ENCODE results near the gene IL27RA. TPM values are rescaled to one million over a fixed set of nuclear protein-coding genes. Genes with fewer than 3 reads are reported as not detected.

Gene IL27RA
- total RNA-seq, 1 donor from 2014 or later = 5.0 TPM

DNA sequence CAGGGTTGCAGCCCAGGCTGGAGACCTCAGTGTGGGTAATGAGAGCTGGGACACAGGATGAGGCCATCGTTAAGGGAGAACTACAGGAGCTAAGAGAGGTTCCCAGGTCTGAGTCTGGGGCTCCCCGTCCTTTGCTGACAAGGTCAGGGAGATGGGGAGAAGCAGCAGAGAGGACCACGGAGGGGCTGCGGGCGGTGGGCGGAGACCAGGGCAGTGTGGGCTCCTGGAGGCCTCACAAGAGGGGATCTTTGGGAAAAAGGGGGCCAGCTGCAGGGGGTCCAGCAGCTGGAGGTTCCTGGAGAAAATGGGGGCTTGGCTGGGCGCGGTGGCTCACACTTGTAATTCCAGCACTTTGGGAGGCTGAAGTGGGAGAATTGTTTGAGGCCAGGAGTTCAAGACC is 41.5 kb upstream of the IL27RA start:
- TF ChIP-seq, protein P1, sequence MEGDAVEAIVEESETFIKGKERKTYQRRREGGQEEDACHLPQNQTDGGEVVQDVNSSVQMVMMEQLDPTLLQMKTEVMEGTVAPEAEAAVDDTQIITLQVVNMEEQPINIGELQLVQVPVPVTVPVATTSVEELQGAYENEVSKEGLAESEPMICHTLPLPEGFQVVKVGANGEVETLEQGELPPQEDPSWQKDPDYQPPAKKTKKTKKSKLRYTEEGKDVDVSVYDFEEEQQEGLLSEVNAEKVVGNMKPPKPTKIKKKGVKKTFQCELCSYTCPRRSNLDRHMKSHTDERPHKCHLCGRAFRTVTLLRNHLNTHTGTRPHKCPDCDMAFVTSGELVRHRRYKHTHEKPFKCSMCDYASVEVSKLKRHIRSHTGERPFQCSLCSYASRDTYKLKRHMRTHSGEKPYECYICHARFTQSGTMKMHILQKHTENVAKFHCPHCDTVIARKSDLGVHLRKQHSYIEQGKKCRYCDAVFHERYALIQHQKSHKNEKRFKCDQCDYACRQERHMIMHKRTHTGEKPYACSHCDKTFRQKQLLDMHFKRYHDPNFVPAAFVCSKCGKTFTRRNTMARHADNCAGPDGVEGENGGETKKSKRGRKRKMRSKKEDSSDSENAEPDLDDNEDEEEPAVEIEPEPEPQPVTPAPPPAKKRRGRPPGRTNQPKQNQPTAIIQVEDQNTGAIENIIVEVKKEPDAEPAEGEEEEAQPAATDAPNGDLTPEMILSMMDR (conservative IDR thresholded peaks at IDR 0.05) = no peak
- DNase-seq (ENCODE audit: low read depth, low spot score) = no peak
- Mint-ChIP-seq H3K27me3 (ENCODE audit: low read depth) (no peaks in the 10 kb centered on the region), H3K4me3 (no peak overlapping the region), H3K27ac (ENCODE audit: unreplicated experiment) (no peak overlapping the region), H3K36me3 (ENCODE audit: low read depth) (peaks cover 7% of the 10 kb centered on the region), H3K4me1 (no peaks in the 10 kb centered on the region), H3K9me3 (no peaks in the 10 kb centered on the region)

DNA sequence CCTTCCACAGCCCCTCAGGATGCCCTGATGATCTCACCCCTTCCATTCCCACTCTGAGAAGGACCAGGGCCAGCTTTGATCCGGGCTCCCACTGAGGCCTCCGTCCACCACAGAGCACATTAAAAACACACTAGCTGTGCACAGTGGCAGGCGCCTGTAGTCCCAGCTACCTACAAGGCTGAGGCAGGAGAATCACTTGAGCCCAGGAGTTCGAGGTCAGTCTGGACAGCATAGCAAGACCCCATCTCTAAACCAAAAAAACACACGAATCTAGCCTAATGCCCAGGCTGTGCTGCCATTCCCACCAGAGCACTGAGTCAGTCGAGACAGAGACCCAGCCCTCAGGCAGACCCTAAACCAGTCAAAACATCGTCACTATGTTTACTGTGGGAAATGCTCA is 39.5 kb upstream of the IL27RA start:
- no peaks in the 10 kb centered on the region for H3K9me3 Mint-ChIP-seq
- H3K27ac Mint-ChIP-seq (ENCODE audit: unreplicated experiment) = no peak overlapping the region
- no peak for DNase-seq (ENCODE audit: low read depth, low spot score)
- no peaks in the 10 kb centered on the region for H3K27me3 Mint-ChIP-seq (ENCODE audit: low read depth)
- no peak overlapping the region for H3K4me3 Mint-ChIP-seq
- H3K4me1 Mint-ChIP-seq = no peaks in the 10 kb centered on the region
- peaks cover 7% of the 10 kb centered on the region for H3K36me3 Mint-ChIP-seq (ENCODE audit: low read depth)
- TF ChIP-seq, protein P1 (conservative IDR thresholded peaks at IDR 0.05) = no peak

DNA sequence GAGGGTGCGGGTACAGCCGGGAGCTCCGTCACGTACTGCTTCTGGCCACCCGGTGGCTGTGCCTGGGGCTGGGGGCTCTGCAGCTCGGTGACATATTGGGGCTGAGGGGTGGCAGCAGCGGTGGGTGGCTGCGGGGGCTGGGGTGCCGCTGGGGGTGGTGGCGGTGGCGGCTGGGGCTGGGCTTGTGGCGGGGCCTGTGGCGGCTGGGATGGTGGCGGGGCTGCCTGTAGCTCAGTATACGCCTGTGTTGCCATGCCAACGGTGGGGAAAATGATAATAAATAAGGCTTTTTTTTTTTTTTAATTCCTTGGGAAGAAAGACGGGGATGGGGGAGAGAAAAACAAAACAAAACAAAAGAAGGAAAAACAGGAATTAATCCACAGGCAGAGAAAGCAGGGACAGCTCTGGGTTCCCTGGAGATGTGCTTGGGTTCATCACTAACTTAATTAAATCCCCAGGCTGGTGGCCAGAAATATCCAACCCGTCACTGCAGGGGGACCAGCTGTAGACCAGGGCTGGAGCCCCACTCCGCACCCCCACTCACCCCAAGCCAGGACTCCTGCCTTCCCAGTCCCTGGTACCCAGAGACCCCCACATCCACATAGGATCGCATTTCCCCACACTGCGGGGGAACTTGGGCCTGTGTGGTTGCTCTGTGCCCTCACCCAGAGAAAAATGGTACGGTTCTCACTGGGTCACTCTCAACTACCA is 37.8 kb upstream of the IL27RA start:
- Mint-ChIP-seq H3K9me3 (peaks cover 1% of the 10 kb centered on the region), H3K4me1 (no peaks in the 10 kb centered on the region), H3K36me3 (ENCODE audit: low read depth) (peaks cover 11% of the 10 kb centered on the region), H3K27ac (ENCODE audit: unreplicated experiment) (no peak overlapping the region), H3K4me3 (no peak overlapping the region), H3K27me3 (ENCODE audit: low read depth) (no peaks in the 10 kb centered on the region)
- DNase-seq (ENCODE audit: low read depth, low spot score) = no peak
- TF ChIP-seq, protein P1 (conservative IDR thresholded peaks at IDR 0.05) = no peak

DNA sequence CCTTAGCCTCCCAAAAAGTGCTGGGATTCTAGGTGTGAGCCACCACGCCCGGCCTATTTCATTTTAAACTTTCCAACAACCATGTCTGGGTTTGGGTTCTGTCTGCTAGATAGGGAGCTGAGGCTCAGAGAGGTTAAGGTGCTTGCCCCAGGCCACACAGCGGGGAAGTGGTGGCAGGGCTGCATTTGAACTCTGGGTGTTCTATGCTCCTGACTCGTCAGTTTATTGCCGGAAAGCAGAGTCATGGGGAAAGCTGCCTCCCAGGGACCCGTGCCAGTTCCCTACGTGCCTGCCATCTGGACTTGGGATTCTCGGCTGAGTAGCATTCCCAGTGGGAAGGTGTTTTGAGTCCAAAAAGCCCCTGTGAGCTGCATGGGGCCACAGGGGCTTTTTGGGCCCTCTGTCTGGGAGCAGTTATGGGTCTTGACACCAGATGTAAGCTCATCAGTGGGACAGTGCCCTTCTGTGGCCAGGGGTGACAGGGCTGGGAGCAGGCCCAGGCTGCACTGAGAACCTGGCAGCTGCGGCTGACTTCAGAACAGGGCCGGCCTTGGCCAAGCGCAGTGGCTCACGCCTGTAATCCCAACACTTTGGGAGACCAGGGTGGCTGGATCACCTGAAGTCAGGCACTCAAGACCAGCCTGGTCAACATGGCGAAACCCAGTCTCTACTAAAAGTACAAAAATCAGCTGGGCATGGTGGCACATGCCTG is 36.4 kb upstream of the IL27RA start:
- Mint-ChIP-seq H3K27me3 (ENCODE audit: low read depth) (no peaks in the 10 kb centered on the region), H3K27ac (ENCODE audit: unreplicated experiment) (peak overlapping the region; percentile 27), H3K4me3 (no peak overlapping the region), H3K36me3 (ENCODE audit: low read depth) (peaks cover 11% of the 10 kb centered on the region), H3K4me1 (no peaks in the 10 kb centered on the region), H3K9me3 (peaks cover 5% of the 10 kb centered on the region)
- DNase-seq (ENCODE audit: low read depth, low spot score) = no peak
- TF ChIP-seq, protein P1 (conservative IDR thresholded peaks at IDR 0.05) = no peak

DNA sequence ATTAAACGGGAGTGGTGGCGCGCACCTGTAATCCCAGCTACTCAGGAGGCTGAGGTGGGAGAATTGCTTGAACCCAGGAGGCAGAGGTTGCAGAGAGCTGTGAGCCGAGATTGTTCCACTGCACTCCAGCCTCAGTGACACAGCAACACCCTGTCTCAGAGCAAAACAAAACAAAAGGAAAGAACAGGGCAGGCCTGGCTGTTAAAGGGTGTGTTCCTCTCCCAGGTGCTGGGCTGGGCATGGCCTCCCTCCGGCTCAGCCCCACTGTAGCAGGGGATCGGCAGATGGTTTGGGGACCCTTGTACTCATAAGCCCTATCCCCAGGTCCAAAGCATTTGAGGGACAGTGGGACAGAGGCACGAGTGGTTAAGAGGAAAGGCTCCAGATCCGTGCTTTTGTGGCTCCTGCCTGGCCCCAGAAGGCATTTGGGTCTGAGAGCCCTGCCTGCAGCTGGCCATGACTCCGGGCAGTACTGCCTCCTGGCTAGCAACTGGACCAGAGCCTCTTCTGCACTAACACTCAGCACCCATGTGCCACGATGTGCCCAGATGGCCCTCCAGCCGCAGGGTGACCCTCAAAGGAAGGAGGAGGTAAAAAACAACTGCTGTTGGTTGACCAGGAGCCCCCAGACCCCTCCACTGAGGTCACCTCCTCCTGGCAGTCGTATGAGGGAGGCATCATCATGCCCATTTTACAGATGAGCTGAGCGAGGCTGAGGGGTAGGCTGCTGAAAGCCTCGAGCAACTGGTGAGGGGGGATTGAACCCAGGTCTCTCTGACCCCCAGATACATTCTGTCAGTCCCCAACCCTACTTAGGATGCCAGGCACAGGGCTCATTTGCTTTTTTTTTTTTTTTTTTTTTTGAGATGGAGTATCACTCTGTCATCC is 35.4 kb upstream of the IL27RA start:
- no peaks in the 10 kb centered on the region for H3K27me3 Mint-ChIP-seq (ENCODE audit: low read depth)
- H3K9me3 Mint-ChIP-seq = peaks cover 5% of the 10 kb centered on the region
- TF ChIP-seq, protein P1 (conservative IDR thresholded peaks at IDR 0.05) = no peak
- no peak for DNase-seq (ENCODE audit: low read depth, low spot score)
- no peak overlapping the region for H3K27ac Mint-ChIP-seq (ENCODE audit: unreplicated experiment)
- H3K36me3 Mint-ChIP-seq (ENCODE audit: low read depth) = peaks cover 11% of the 10 kb centered on the region
- no peak overlapping the region for H3K4me3 Mint-ChIP-seq
- no peaks in the 10 kb centered on the region for H3K4me1 Mint-ChIP-seq

Measured in neural crest cell (in vitro differentiated cells).